ENCODE results near the gene INPP5K.

DNA sequence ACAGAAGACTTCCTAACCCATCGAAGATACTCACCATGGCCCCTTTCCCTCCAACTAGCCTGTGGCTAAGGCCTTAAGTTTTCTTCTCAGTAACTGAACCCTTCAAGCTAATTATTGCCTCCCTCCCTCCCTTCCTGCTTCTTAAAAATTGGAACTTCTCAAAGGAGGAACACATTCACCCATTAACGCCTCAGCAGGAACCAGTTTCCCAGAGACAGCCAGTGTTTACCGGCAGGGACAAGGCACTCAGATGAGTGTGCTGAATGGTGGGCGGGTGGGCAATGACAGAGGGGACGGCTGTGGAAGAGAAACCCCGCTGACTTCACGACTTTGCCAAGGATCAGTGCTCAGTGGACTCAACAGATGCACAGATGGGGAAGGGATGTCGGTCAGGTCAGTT is 25.9 kb upstream of the INPP5K start:
- TF ChIP-seq, protein P1, sequence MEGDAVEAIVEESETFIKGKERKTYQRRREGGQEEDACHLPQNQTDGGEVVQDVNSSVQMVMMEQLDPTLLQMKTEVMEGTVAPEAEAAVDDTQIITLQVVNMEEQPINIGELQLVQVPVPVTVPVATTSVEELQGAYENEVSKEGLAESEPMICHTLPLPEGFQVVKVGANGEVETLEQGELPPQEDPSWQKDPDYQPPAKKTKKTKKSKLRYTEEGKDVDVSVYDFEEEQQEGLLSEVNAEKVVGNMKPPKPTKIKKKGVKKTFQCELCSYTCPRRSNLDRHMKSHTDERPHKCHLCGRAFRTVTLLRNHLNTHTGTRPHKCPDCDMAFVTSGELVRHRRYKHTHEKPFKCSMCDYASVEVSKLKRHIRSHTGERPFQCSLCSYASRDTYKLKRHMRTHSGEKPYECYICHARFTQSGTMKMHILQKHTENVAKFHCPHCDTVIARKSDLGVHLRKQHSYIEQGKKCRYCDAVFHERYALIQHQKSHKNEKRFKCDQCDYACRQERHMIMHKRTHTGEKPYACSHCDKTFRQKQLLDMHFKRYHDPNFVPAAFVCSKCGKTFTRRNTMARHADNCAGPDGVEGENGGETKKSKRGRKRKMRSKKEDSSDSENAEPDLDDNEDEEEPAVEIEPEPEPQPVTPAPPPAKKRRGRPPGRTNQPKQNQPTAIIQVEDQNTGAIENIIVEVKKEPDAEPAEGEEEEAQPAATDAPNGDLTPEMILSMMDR (IDR thresholded peaks at IDR 0.05) = no peak
- TF ChIP-seq POLR2A (IDR thresholded peaks at IDR 0.05; ENCODE audit: low read depth) (no peak), EP300 (IDR thresholded peaks at IDR 0.05) (no peak)
